ENCODE data around the gene PHF14. TPM values are rescaled to one million over a fixed set of nuclear protein-coding genes. Genes with fewer than 3 reads are reported as not detected.
A peak's percentile ranks its signal among the peaks of the same experiment; 100 is the strongest.

The PHF14 gene
- total RNA-seq, 1 experiment from 2014 or later: 50.8 TPM

DNA sequence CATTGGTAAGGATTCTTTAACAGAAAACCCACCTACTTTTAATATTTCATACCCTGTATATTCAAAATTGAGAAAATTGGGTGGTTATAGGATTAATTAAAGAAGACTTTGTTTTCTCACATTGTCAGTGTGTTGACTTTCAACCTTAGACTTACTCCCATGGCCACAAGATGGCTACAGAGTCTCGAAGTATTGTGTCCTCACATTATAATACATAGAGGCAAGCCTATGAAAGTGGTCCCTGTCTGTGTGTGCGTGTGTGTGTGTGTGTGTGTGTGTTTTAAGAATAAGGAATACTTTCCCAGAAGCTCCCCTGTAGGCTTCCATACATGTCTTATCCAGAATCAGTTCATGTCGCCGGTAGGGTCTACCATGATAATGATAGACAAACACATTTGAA lies 180.0 kb downstream of the PHF14 start:
- Histone ChIP-seq H3K4me2 (ENCODE audit: insufficient read depth, insufficient read length, low read length) (no peak overlapping the region), H3K79me1 (ENCODE audit: insufficient read depth, low read depth, low read length, poor library complexity, severe bottlenecking) (no peaks in the 10 kb centered on the region), H3K23me2 (ENCODE audit: insufficient read length, low read depth, low read length, poor library complexity, severe bottlenecking) (no peaks in the 10 kb centered on the region), H3K27ac (ENCODE audit: insufficient read length, low read depth, low read length) (no peak overlapping the region), H2BK5ac (ENCODE audit: insufficient read length, low read length) (no peak overlapping the region), H4K8ac (replicated peaks; ENCODE audit: insufficient read length, low read depth, low read length) (no peak overlapping the region), H2BK12ac (ENCODE audit: insufficient read length, low read depth, low read length) (no peak overlapping the region), H3K4ac (ENCODE audit: low read depth, low read length) (no peak overlapping the region), H3K14ac (ENCODE audit: insufficient read depth, low read length) (no peak overlapping the region), H3K4me1 (ENCODE audit: insufficient read depth, low read length) (no peaks in the 10 kb centered on the region), H3K79me2 (ENCODE audit: insufficient read depth, low read length) (no peaks in the 10 kb centered on the region), H3T11ph (ENCODE audit: low read length) (no peak overlapping the region), H2AFZ (ENCODE audit: low read length) (no peak overlapping the region), H2BK15ac (ENCODE audit: low read depth, low read length) (no peak overlapping the region), H4K20me1 (ENCODE audit: control insufficient read depth, insufficient read depth, insufficient read length) (no peaks in the 10 kb centered on the region), H4K91ac (ENCODE audit: insufficient read length, low read depth, low read length) (no peak overlapping the region), H2AK5ac (ENCODE audit: insufficient read length, low read length) (no peak overlapping the region), H3K9ac (ENCODE audit: extremely low read depth, insufficient read length, low read length) (no peak overlapping the region), H4K5ac (ENCODE audit: insufficient read length, low read depth, low read length) (no peak overlapping the region), H3K9me3 (ENCODE audit: control insufficient read depth, low read depth, low read length) (no peaks in the 10 kb centered on the region), H2BK120ac (ENCODE audit: low read depth, low read length, poor library complexity, severe bottlenecking) (no peak overlapping the region), H2BK20ac (ENCODE audit: low read depth, low read length, poor library complexity, severe bottlenecking) (no peak overlapping the region), H3K27me3 (ENCODE audit: insufficient read depth, low read length) (no peaks in the 10 kb centered on the region), H3K18ac (ENCODE audit: insufficient read length, low read depth, low read length) (no peak overlapping the region), H3K23ac (ENCODE audit: insufficient read length, low read depth, low read length) (no peak overlapping the region), H3K56ac (ENCODE audit: insufficient read length, low read depth, low read length) (no peak overlapping the region)
- H3K4me3 Mint-ChIP-seq: no peak overlapping the region
- no peak overlapping the region for H3K27ac Mint-ChIP-seq
- H3K9me3 Mint-ChIP-seq: no peaks in the 10 kb centered on the region
- no peaks in the 10 kb centered on the region for H3K4me1 Mint-ChIP-seq
- no peaks in the 10 kb centered on the region for H3K27me3 Mint-ChIP-seq (ENCODE audit: low read depth)
- WGBS (ENCODE audit: extremely low coverage, insufficient read length, low lambda C conversion rate): no CpG with 5 or more reads among the region's 4 CpGs
- TF ChIP-seq, protein P1, sequence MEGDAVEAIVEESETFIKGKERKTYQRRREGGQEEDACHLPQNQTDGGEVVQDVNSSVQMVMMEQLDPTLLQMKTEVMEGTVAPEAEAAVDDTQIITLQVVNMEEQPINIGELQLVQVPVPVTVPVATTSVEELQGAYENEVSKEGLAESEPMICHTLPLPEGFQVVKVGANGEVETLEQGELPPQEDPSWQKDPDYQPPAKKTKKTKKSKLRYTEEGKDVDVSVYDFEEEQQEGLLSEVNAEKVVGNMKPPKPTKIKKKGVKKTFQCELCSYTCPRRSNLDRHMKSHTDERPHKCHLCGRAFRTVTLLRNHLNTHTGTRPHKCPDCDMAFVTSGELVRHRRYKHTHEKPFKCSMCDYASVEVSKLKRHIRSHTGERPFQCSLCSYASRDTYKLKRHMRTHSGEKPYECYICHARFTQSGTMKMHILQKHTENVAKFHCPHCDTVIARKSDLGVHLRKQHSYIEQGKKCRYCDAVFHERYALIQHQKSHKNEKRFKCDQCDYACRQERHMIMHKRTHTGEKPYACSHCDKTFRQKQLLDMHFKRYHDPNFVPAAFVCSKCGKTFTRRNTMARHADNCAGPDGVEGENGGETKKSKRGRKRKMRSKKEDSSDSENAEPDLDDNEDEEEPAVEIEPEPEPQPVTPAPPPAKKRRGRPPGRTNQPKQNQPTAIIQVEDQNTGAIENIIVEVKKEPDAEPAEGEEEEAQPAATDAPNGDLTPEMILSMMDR (conservative IDR thresholded peaks at IDR 0.05): peak; percentile 43
- DNase-seq: no peak
- H3K36me3 Mint-ChIP-seq (ENCODE audit: insufficient read depth in 1 of 3, low read depth in 3 of 3): no peaks in the 10 kb centered on the region

Data from H9 (cell line).